ENCODE results near the gene GGCX. TPM values are rescaled to one million over a fixed set of nuclear protein-coding genes. Genes with fewer than 3 reads are reported as not detected.

GGCX gene
- total and polyA plus RNA-seq, 2 of the 4 experiments (the other 2 are of a cell fraction) = 35.0 to 39.4 TPM

- Histone ChIP-seq H2AK5ac (ENCODE audit: low read depth, low read length) (peak overlapping the region; percentile 98), H2BK15ac (ENCODE audit: low read depth, low read length) (peak overlapping the region; percentile 58; the same call in 2 of the 3 replicates), H3K79me1 (ENCODE audit: low read depth in 1 of 2, low read length in 2 of 2) (peaks cover 6 to 48% of the 10 kb centered on the region in 2 experiments; a peak in 2 of 4 replicates), H4K5ac (ENCODE audit: low read depth, low read length) (peak overlapping the region; percentile 81), H2AFZ (replicated peaks; ENCODE audit: low read length, poor library complexity) (peak overlapping the region; percentile 94), H3K36me3 (ENCODE audit: control insufficient read depth, insufficient read depth, low read length) (no peaks in the 10 kb centered on the region), H4K91ac (ENCODE audit: insufficient read depth, low read depth, low read length) (peak overlapping the region; percentile 92), H2BK5ac (ENCODE audit: low read depth, low read length, poor library complexity, severe bottlenecking) (peak overlapping the region; percentile 94), H3K4me3 (ENCODE audit: insufficient read depth, low read depth, low read length) (peak overlapping the region; percentile 50), H3K27ac (ENCODE audit: insufficient read depth, low read length) (peak overlapping the region; percentile 90), H3K9me1 (ENCODE audit: insufficient read depth, low read length) (peaks cover 21% of the 10 kb centered on the region), H3K4me1 (ENCODE audit: control insufficient read depth, insufficient read depth, low read length) (peaks cover 26% of the 10 kb centered on the region), H3K56ac (ENCODE audit: extremely low read depth, insufficient read depth, low read length) (peak overlapping the region; percentile 54), H4K20me1 (ENCODE audit: insufficient read depth, low read length) (peaks cover 2% of the 10 kb centered on the region; the same call in 1 of the 2 replicates), H3K4me2 (ENCODE audit: low read depth, low read length) (peak overlapping the region; percentile 74), H2BK120ac (ENCODE audit: low read depth, low read length) (peak overlapping the region; percentile 91), H3K9ac (ENCODE audit: low read depth, low read length) (peak overlapping the region; percentile 69), H3K14ac (replicated peaks; ENCODE audit: low read depth, low read length) (peak overlapping the region; percentile 94), H3K9me3 (ENCODE audit: control insufficient read depth, insufficient read depth, low read length) (no peaks in the 10 kb centered on the region), H2BK20ac (ENCODE audit: low read depth, low read length) (peak overlapping the region; percentile 89), H3K27me3 (ENCODE audit: control insufficient read depth, insufficient read depth, low read length) (no peaks in the 10 kb centered on the region), H2AK9ac (replicated peaks; ENCODE audit: low read depth, low read length, poor library complexity) (peak overlapping the region; percentile 95), H3K18ac (ENCODE audit: low read depth, low read length) (peak overlapping the region; percentile 65), H3K4ac (ENCODE audit: low read depth, low read length) (peak overlapping the region; percentile 97), H4K8ac (ENCODE audit: low read depth in 2 of 2, low read length in 2 of 2) (peak overlapping the region; percentile 42 to 97), H3K23ac (ENCODE audit: low read depth, low read length) (peak overlapping the region; percentile 98)
- ChIA-PET CTCF (no interaction called here), POLR2A (ENCODE audit: unreplicated experiment) (no interaction called here)
- no TSS peak for BruUV-seq (replicated peaks)
- 50% methylated on average over 1 of the region's 9 CpGs; no CpG with 5 or more reads in 1 of the 2 experiments for WGBS, 2 experiments (ENCODE audit: extremely low coverage in 2 of 2, insufficient read length in 1 of 2)
- peak; percentile 69 for ATAC-seq (ENCODE audit: low read depth)
- intact Hi-C loops (cut with micrococcal nuclease) (loop anchor here (2.0 kb wide), 1 partner anchor 24 kb away; the partner anchor contains the start of gene GGCX), in situ Hi-C loops (cut with MboI; ENCODE audit: low sequenced_read_pairs) (no loop called here), dilution Hi-C loops (cut with HindIII; ENCODE audit: low sequenced_read_pairs, unreplicated experiment) (no loop called here)
- peak; percentile 63 for DNase-seq
- TF ChIP-seq ELK1 (IDR thresholded peaks at IDR 0.05; ENCODE audit: borderline replicate concordance, low read depth, low read length) (no peak), FOS (IDR thresholded peaks at IDR 0.05; ENCODE audit: low read depth, low read length) (peak; percentile 34; the same call in 1 of the 2 replicates), BHLHE40 (IDR thresholded peaks at IDR 0.05; ENCODE audit: low read depth, low read length) (peak; percentile 14; the same call in 1 of the 2 replicates)
Observed at GRCh38 chr2:85584857-85585780, 23.8 kb upstream of the GGCX start.

All from IMR-90 (cell line).